Measurements from ENCODE around the gene HADHA.

- TF ChIP-seq CTCF (IDR thresholded peaks at IDR 0.05; ENCODE audit: low read depth, low read length): no peak
- no peak for TF ChIP-seq EZH2phosphoT487 (IDR thresholded peaks at IDR 0.05; ENCODE audit: low read depth)
These were observed 56.8 kb downstream of the HADHA start for GRCh38 chr2:26187537-26188104.
